HG03469 (cell line): ENCODE results near the gene CDC20.
"Not testable (repeated sequence)": the region's sequence is repeated elsewhere in the genome, so short reads cannot be mapped to it uniquely, and the experiment has no call there.

ENCODE experiments used
- ATAC-seq: cut with Tn5 transposase; IDR thresholded peaks from one replicate; pipeline ENCODE4 v1.9.1; 2021; ENCODE audit warnings: mild to moderate bottlenecking, moderate library complexity, moderate number of reproducible peaks; ENCODE audit not compliant: unreplicated experiment

The CDC20 gene

GRCh38 chr1:43377831-43378230 lies 19.1 kb downstream of the CDC20 start:
- ATAC-seq: no peak

GRCh38 chr1:43379476-43379875 lies 20.7 kb downstream of the CDC20 start:
- no peak for ATAC-seq

GRCh38 chr1:43381612-43382011 lies 22.8 kb downstream of the CDC20 start:
- ATAC-seq: no peak

GRCh38 chr1:43382027-43382779 lies 23.4 kb downstream of the CDC20 start:
- no peak for ATAC-seq

GRCh38 chr1:43383449-43383848 lies 24.7 kb downstream of the CDC20 start:
- no peak for ATAC-seq

GRCh38 chr1:43386676-43387075 lies 27.9 kb downstream of the CDC20 start:
- ATAC-seq: no peak

- ATAC-seq: no peak
Measured at GRCh38 chr1:43387976-43388599, 29.3 kb downstream of the CDC20 start.

GRCh38 chr1:43388613-43389012 lies 29.8 kb downstream of the CDC20 start:
- no peak for ATAC-seq

GRCh38 chr1:43389326-43390313 lies 30.8 kb downstream of the CDC20 start, which contains the start of the genes MED8 and SZT2:
TSS of gene MED8 (minus strand) at chr1:43389800. CDS start at chr1:43389764, 36 bp downstream.
TSS of gene SZT2 (plus strand) at chr1:43389899. CDS start at chr1:43389969, 70 bp downstream.
- no peak for ATAC-seq

- ATAC-seq: no peak
Measured at GRCh38 chr1:43392702-43393101, 33.9 kb downstream of the CDC20 start.

- no peak for ATAC-seq
Measured at GRCh38 chr1:43395523-43395922, 36.7 kb downstream of the CDC20 start.

GRCh38 chr1:43396059-43396458 lies 37.3 kb downstream of the CDC20 start:
- ATAC-seq: no peak

- no peak for ATAC-seq
Measured at GRCh38 chr1:43398227-43398626, 39.4 kb downstream of the CDC20 start.

- not testable (repeated sequence) for ATAC-seq
Measured at GRCh38 chr1:43400441-43400840, 41.7 kb downstream of the CDC20 start.

GRCh38 chr1:43402089-43402865 lies 43.5 kb downstream of the CDC20 start:
- ATAC-seq: no peak

GRCh38 chr1:43404353-43404752 lies 45.6 kb downstream of the CDC20 start:
- no peak for ATAC-seq

- no peak for ATAC-seq
Measured at GRCh38 chr1:43405219-43405875, 46.6 kb downstream of the CDC20 start.

- ATAC-seq: no peak
Measured at GRCh38 chr1:43405876-43406234, 47.1 kb downstream of the CDC20 start.

- no peak for ATAC-seq
Measured at GRCh38 chr1:43410571-43410970, 51.8 kb downstream of the CDC20 start.
